ENCODE data around the gene CTBS. TPM values are rescaled to one million over a fixed set of nuclear protein-coding genes. Genes with fewer than 3 reads are reported as not detected.
A peak's percentile ranks its signal among the peaks of the same experiment; 100 is the strongest.
"Not testable (repeated sequence)": the region's sequence is repeated elsewhere in the genome, so short reads cannot be mapped to it uniquely, and the experiment has no call there.

The CTBS gene
- total RNA-seq, 1 donor from 2014 or later: 6.7 TPM

DNA sequence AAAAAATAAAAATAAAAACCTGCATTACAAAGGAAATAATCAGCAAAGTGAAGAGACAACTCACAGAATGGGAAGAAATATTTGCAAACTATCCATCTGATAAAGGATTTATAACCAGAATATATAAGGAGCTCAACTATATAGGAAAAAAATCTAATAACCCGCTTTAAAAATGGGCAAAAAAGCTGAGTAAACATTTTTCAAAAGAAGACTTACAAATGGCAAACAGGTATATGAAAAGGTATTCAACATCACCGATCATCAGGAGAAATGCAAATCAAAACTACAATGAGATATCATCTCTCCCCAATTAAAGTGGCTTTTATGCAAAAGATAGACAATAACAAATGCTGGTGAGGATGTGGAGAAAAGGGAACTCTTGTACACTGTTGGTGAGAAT lies 64.1 kb downstream of the CTBS start:
- ATAC-seq: no peak
- intact Hi-C loops (cut with micrococcal nuclease): no loop called here
- DNase-seq: no peak

DNA sequence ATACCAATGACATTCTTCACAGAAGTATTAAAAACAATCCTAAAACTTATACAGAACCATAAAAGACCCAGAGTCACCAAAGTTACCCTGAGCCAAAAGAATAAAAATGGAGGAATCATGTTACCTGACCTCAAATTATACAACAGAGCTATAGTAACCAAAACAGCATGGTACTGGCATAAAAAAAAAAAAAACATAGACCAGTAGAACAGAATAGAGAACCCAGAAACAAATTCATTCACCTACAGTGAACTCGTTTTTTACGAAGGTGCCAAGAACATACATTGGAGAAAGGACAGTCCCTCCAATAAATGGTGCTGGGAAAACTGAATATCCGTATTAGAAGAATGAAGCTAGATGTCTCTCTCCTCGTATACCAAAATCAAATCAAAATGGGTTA lies 65.2 kb downstream of the CTBS start:
- ATAC-seq: no peak
- intact Hi-C loops (cut with micrococcal nuclease): no loop called here
- no peak for DNase-seq

DNA sequence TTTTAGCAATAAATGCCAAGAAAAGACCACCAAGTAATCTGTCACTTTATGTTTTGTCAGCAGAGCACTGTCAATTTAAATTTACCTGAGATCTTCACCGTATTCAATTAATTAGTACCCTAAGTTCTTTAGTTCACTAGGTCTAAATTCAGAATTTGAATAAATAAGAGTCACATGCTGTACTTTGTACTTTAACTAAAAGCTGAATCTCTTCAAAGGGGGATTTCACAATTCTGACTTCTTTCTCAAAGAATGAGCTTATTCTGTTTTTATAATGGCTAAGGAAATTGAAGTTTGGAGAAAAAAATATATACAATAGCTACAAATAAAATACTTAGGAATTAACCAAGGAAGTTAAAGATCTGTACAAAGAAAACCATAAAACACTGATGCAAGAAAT lies 65.7 kb downstream of the CTBS start:
- ATAC-seq (no peak), DNase-seq (no peak)
- intact Hi-C loops (cut with micrococcal nuclease): no loop called here

DNA sequence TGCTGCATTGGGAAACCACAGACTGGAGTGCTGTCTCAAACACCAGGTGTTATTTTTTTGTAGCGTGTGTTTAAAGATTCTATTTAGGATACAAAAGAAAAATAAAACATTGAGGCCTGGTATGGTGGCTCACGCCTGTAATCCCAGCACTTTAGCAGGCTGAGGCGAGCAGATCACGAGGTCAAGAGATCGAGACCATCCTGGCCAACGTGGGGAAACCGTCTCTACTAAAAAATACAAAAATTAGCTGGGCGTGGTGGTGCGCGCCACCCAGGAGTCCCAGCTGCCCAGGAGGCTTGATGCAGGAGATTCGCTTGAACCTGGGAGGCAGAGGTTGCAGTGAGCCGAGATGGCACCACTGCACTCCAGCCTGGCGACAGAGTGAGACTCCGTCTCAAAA lies 66.4 kb downstream of the CTBS start:
- DNase-seq; intact Hi-C loops (cut with micrococcal nuclease); ATAC-seq: not testable (repeated sequence)

DNA sequence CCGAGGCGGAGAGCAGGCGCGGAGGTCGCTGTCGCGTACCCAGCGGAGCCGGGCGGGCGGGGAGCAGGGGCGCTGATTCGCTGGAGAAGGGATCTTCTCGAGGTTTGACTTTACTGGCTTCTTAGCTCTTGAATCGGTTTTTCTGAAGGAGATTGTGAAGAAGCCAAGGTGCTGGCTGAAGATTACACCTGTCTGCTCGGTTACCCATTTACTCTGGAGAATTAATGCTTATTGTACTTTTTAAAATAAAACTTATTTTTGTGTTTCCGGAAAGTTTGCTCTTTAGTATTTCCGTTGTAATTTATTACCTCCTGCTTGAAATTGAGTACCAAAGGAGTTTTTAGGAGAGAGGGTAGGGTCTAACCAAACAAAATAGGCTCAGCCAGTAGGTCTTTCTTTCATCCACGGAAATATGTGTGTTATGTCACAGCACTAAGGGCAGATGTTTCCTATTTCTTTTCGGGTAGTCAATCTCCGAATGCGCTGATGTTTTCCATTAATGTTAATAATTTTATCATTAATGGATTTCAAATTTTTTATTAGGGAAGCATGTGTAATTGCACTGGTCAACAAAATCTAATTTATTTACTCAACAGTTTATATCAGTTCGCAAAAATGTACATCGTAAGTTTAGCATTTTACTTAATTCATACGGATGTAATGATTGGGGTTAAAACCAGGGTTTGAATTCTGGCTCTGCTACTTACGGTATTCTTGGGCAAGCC lies 67.3 kb downstream of the CTBS start:
- intact Hi-C loops (cut with micrococcal nuclease): no loop called here
- DNase-seq: no peak
- no peak for ATAC-seq

DNA sequence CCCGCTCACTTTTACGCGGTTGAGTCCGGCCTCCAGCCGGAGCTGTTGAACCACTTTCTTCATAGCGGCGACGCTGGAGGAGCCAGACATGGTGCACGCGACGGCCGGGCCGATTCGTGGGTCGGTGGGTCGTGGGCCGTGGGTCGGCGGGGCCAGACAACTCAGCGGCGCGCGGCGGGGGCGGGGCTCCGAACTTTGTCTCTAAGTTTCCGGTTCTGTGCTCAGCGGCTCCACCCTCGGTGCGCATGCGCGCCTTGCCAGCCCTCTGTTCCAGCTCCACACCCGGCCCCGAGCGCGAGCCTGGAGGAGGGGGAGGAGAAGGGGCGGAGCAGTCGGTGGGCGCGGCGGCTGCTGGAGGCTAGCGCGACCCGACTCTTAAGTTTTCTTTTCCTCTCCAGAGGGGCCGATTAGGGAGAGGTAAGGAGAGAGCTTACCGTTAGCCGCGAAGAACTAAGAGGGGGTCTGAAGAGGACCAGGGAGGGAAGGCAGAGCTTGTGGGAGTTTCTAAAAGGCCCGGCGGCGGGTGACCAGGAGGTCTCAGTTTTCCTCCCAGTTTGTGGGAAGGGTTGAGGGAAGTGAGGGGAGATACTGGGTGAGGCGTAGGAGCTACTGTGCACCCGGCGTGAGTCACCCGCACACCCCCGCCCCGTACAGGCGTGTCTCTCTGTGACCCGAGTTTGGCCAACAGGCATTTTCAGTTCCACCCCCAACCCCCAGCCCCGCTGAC lies 68.1 kb downstream of the CTBS start, which contains the start of the genes GNG5 and SPATA1:
TSS of gene GNG5 (minus strand) at position 580 of the 727 bp plus-strand sequence. CDS start at position 90, 490 bp downstream.
TSS of gene SPATA1 (plus strand) at position 385 of the 727 bp plus-strand sequence. CDS start 9,974 bp downstream, outside the sequence.
- DNase-seq (peak; percentile 100), ATAC-seq (peak; percentile 96)
- intact Hi-C loops (cut with micrococcal nuclease): no loop called here

DNA sequence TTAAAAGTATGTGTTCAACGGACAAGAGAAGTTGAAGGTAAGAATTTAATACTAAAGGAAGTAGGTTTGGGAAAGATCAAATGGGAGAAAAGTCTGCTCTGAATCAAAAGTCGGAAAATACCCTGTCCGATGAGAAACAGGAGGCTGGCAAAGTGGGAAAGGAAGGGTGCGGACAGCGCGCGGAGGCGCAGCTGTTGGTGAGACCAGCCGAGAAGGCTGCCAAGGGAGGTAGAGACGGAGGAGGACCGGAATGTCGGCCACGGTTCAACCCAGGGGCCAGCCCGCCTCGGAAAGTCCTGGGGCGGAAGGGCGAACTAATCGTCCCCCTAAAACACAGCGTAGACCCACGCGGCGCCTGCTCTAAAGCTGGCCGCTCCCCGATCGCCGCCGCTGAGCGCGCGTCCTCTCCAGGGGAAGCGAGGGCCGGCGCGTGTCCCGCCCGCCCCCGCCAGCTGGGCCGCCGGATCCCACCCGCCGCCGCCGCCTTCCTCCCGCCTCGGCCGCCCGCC lies 68.7 kb downstream of the CTBS start:
- peak; percentile 85 for DNase-seq
- intact Hi-C loops (cut with micrococcal nuclease): no loop called here
- ATAC-seq: peak; percentile 77

DNA sequence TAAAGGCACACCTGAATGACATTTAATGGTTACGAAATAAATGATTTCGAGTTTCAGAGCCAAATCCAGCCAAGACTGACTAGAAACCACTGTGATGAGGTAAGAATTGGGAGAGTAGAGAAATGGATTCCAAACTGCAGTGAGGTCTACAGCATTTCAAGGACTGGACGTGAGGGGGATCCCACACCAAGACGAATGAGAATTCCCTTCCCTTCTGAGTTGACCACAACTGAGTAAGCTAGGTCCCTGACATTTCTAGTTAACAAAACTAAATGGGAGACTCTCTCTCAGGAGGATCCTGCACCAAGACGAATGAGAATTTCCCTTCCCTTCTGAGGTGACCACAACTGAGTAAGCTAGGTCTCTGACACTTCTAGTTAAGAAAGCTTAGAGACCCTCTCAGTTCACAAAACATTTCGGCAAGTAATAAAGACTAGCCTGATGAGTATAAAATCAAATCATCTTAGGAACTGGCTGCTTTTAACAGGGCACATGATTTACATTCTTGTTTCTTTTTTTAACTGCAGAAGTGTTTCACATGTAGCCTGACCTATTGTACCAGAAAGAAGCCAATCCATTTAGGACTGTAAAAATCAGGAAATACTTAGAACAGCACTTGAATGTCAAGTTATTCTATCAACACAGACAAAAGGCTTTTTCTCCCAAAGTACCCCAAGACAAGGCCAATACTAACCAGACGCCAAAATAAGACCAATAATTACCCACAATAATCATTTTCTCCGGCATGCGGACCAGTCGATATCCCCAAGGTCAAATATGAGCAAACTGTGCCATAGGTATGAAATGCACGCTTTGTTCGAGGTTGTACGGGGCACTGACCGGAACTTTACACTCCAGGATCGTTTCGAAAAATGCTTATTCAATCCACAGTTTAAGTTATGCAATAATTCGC lies 69.4 kb downstream of the CTBS start:
- no peak for ATAC-seq
- intact Hi-C loops (cut with micrococcal nuclease): no loop called here
- no peak for DNase-seq

DNA sequence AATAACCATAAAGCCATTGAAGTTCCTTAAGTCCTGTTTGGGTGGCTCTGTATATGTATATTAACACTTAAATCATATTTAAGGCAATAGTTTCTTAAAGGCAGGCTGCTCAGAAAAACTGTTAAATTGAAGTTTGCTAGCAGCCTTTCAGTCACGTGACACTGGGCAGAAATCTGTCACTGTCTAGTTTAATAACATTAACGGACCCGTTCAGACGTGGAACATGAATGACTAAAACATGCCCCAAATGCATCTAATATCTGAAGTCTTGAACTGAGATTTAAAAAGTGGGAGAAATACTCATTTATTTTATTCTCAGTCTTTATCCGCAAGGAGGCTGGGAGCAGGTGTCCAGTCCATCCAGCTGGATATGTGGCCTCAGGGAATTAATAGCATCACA lies 71.3 kb downstream of the CTBS start:
- ATAC-seq: no peak
- no peak for DNase-seq
- intact Hi-C loops (cut with micrococcal nuclease): no loop called here

Other genes with a start within 250 kb of the CTBS start
- gene DNASE2B, start 176.0 kb downstream of the CTBS start, total RNA-seq: not detected
- gene RPF1, start 95.2 kb downstream of the CTBS start, total RNA-seq: 35.9 TPM
- 1.7 TPM for gene SPATA1, start 68.1 kb downstream of the CTBS start, total RNA-seq
- gene GNG5, start 67.9 kb downstream of the CTBS start, total RNA-seq: 213 TPM
- 16.5 TPM for gene SSX2IP, start 116.0 kb upstream of the CTBS start, total RNA-seq

All from left ventricle myocardium superior (tissue), 1 donor.